Superior temporal gyrus (tissue), 1 donor: Measurements from ENCODE around the gene LRP1B.

Experiments used
- DNase-seq: peaks from one replicate; pipeline ENCODE4 v3.0.0-alpha.2; 2016; ENCODE audit errors: extremely low spot score

LRP1B gene

DNA sequence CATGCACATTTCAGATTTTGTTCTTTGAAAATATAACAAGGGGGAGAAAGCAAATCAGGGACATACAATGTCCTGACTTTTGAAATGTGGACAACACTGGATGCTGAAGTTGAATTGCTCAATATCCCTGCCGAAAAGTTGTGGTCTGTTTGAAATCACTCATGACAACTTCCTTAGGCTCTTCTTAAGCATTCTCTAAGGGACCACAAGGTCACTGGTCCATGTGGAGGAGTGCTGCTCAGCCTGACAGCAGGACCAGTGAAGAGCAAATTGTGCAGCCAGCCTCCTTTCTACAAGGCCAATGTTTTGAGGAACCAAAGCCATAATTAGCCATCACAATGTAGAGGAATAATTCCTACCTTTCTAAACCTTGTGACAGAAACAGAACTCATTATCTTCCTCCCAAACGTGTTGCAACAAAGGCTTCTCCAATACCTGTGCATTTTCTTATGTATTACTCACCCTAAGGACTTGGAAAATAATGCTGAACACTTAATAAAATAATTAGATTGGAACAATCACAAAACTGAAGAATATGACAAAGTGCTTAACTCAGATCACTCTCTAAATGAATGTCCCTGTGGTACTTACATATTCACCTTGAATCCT is 1873.0 kb downstream of the LRP1B start:
- DNase-seq, result no peak

DNA sequence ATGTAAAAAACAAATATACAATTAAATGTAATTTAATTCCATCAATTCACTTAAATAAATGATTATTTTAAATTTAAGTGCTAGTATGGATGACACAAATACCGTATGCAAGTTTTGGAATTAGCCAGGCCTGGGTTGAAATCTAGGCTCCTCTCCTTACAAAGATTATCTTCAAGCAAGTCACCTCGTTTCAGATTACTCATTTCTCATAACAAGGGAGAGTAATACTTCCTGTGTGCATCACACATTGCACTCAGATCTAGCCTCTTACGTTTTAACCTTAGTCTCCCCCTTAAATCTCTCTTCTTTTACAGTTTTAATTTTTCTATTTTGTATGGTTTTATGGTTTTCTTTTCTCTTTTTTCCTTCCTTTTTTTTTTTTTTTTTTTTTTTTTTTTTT is 1874.7 kb downstream of the LRP1B start:
- DNase-seq, result no peak

DNA sequence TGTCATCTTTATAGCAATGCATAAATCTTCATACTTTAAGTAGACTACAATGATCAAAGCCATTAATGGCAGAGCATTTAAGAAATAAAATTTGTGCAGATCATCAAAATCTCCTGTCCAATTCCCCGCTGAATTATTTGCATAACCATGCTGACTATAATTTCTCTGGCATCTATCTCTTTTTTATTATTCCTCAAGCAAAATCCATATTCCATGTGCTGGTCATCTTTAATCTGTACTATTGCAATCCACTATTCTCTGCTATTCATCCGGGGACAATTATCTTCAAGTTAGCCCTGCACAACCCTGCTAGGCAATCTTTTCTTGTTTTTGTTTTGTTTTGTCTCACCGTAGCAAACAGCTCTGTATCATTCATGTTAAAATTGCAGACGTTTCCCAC is 1881.0 kb downstream of the LRP1B start:
- DNase-seq, result no peak

DNA sequence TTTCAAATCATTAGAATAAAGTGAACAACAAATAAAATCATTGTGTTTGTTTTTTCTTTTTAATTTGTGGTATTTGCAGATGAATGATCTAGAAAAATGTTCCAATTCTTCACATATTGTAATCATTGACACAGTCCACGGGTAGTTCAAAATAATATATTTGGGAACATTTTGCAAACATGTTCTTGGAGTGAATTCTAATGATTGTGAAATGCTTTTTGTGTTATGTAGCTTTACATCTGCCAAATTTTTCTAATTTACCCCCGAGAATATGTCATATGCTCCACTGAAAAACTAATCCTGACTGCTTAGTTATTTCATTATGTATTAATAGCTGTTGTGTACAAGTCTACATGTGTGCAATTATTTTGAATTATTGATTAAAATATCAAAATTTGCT is 1882.2 kb downstream of the LRP1B start:
- no peak for DNase-seq

DNA sequence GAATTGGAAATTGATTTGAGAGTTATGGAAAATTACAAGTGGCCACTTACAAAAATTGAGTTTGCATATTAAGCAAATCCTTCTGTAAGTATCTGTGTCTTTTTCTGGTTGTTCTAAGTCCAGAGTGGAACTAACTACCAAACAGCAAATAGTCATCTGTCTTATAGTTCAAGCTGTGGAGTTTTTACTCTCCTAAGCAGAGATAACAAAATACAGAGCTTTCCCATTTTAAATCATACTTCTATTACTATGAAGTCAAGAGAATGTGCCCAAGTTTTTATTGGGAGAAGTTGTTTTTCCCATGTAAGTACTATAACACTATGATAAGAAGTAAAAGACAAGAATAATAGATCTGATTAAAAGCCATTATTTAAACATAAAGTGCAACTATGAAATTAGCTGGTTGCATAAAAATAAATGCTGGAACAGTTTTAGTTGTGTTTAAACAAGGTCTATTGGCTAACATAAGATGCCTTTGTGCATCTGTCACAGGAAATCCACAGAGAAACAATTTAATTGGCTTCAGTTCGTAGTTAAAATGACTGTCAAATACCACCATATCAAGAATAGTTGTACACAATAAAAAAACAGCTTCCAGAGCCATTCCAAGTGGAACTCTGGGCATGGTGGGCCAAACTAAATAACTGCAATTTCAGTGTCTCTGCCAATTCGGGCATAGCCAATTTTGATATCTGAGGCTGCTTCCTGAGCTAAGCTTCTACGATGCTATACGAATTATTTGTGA is 1883.2 kb downstream of the LRP1B start:
- no peak for DNase-seq

- DNase-seq, result no peak
These were observed 1883.9 kb downstream of the LRP1B start for GRCh38 chr2:140246957-140247356.

DNA sequence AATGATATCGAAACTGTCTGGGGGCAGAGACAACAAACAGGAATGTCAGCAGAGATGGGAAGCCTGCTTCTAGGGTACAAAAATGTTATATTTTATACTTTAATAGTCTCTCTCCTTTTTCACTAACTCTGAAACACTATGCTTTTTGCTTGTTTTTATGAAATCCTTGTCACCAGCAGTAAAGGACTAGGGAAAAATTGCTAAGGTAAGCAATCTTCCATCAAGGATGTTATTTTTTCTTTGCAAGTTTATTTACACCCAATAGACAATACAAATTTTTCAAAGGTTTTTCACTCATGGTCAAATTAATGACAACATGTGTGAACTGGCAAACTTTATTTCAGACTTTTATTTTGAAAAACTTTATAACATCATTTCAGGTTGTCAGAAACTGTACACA is 1884.8 kb downstream of the LRP1B start:
- DNase-seq, result no peak

DNA sequence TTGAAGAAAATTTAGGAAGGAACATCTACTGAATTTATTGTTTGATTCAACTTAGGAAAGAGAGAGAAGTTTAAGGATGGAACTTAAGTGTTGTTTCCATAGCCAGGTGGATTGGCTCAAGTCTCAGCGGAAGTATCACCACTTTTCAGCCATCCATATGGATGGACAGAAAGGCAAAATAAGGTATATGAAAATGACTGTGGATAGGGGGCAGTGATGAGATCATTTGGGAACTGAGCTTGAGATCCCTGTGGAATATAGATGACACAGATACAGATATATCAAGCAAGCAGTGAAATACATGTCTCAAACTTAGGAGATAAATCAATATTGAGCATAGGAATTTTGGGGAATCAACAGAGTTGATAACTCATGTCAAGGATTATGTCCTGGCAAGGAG is 1887.9 kb downstream of the LRP1B start:
- no peak for DNase-seq

GRCh38 chr2:140234116-140234515 is 1896.7 kb downstream of the LRP1B start:
- DNase-seq, result no peak

GRCh38 chr2:140210963-140211362 is 1919.9 kb downstream of the LRP1B start:
- DNase-seq, result no peak

GRCh38 chr2:140205093-140205492 is 1925.7 kb downstream of the LRP1B start:
- no peak for DNase-seq

- no peak for DNase-seq
These were observed 1927.5 kb downstream of the LRP1B start for GRCh38 chr2:140203347-140203746.

DNA sequence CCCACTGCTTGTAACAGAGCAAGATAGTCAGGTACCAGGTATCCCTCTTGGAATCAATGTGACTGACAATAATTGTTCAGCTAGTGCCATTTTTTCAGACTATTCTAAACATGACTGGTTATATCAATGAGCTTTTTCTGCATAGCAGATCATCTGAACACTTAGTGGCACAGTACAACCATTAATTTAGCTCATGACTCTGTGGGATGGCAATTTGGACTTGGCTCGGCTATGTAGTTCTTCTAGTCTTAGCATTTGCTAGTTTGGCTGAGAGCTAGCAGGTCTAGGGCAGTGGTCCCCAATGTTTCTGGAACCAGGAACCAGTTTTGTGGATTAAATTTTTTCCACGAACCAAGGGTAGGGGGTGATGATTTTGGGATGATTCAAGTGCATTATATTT is 1929.2 kb downstream of the LRP1B start:
- no peak for DNase-seq

DNA sequence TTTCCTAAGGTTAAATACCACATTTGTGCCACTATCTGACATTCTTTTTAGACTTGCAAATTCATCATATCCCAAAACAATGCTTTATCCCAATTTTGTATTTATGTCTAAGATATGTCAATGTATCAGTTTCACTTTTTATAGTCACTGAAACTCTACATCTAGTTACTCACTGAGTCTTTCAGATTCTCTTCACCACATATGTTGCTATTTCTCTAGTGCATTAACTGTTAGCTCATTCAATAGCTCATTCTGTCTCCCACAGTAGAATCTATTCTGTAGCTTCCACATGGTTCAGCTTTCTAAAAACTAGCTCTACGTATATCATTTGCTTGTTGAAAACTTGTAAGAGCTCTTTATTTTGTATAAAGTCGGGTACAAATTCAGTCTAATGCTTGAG is 1930.1 kb downstream of the LRP1B start:
- DNase-seq, result no peak

GRCh38 chr2:140200307-140200706 is 1930.5 kb downstream of the LRP1B start:
- DNase-seq, result no peak

- DNase-seq, result no peak
These were observed 1931.5 kb downstream of the LRP1B start for GRCh38 chr2:140199312-140199711.

DNA sequence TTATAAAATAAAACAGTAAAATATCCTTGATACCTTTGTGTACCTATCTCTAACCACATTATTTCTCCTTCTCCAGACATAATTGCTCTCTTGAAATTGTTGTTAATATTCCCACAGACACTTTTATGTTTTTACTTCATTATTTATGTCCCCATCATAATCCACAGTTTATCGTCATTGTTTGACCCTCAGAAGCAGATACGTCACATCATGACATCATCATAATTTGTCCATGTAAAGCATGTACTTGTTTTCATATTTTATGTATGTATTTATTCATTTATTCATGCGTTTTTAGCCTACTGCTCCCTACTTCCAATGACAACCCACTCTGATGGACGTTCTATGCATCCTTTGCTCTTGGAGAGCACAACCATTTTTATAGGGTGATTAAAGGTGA is 1943.7 kb downstream of the LRP1B start:
- no peak for DNase-seq

DNA sequence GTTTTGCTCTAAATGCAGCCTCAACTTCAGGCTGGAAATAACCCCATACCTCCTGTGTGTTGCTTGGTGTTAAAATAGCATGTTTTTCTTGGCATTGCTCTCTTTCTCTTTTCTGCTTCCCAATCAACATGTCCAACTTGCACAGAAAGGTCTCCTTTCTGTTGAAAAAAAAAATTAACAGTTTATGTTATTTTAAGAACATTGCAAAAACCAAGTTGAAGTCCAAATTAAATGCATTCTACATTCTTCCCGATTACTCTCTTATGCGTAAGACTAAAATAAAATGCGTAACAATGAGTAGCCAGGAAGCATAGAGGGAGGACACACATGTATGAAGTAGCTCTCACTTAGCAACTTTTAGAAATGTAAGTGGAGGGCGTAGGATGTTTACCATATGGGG is 1944.5 kb downstream of the LRP1B start:
- DNase-seq, result peak; percentile 67

GRCh38 chr2:140185076-140185475 is 1945.7 kb downstream of the LRP1B start:
- no peak for DNase-seq

DNA sequence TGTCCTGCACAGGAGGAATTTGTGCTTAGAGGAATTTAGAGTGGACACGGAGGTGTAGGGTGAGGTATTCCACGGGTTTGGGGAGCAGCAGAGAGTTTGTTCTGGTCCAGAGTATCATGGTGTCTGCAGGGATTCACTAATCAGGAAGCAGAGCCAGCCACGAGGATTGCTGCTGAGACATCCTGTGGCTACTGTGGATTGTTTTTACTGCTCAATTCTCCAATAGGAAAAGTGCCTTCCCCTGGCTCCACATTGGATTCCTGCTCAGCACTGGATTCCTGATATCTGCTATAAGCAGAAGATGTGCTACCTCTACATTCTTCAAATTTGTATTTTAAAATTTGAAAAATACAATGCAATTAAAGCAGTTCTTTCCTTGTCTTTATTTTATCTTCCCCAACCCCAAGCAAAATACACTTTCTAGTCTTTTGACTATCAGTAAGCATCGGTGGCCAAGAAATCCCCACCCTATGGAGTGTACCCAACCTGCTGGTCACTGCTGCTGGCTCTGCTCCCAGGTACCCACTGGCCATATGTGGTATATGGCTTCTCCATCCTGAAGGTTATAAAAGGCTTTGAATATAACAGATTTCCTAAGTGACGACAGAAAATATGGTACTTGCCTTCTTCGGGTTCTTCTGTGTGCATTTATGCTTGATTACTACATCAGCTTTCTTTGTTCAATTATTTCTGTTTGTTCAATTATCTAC is 1947.6 kb downstream of the LRP1B start:
- no peak for DNase-seq
